ENCODE data around the gene VASH1. TPM values are rescaled to one million over a fixed set of nuclear protein-coding genes. Genes with fewer than 3 reads are reported as not detected.

The VASH1 gene
- total RNA-seq, 3 donors from 2014 or later (not counting 1 experiment from before 2014, with no cell fraction given), result 9.5 to 15.0 (median 13.5) TPM

GRCh38 chr14:76760331-76761135 lies 735 bp upstream of the VASH1 start:
- 60% methylated on average over 26 of the region's 26 CpGs for WGBS (ENCODE audit: insufficient coverage)
- peak overlapping the region; percentile 51 for H3K4me3 ChIP-seq (ENCODE audit: low read length)
- H3K27me3 Mint-ChIP-seq (ENCODE audit: low read depth in 2 of 2), result peaks cover 8 to 15% of the 10 kb centered on the region in 2 donors
- H3K4me1 Mint-ChIP-seq, result peaks cover 7 to 17% of the 10 kb centered on the region in 2 donors
- H3K27ac Mint-ChIP-seq, result peak overlapping the region; percentile 18 to 65
- peak overlapping the region; percentile 79 for H3K4me3 Mint-ChIP-seq
- peak overlapping the region; percentile 42 for H3K27ac ChIP-seq (ENCODE audit: low read length)
- H3K9me3 Mint-ChIP-seq, result no peaks in the 10 kb centered on the region
- no peaks in the 10 kb centered on the region for H3K36me3 ChIP-seq (ENCODE audit: control insufficient read depth, insufficient read depth, low read length)
- H3K27me3 ChIP-seq (ENCODE audit: control insufficient read depth, insufficient read depth, low read length), result no peaks in the 10 kb centered on the region
- no peak for ATAC-seq
- no peaks in the 10 kb centered on the region for H3K9me3 ChIP-seq (ENCODE audit: control insufficient read depth, insufficient read depth, low read length)
- peaks cover 15% of the 10 kb centered on the region for H3K4me1 ChIP-seq (ENCODE audit: control insufficient read depth, insufficient read depth, low read length)
- no peak for DNase-seq
- intact Hi-C loops (cut with micrococcal nuclease), result no loop called here
- H3K36me3 Mint-ChIP-seq, result no peaks in the 10 kb centered on the region
- TF ChIP-seq CTCF (IDR thresholded peaks at IDR 0.05), result no peak

GRCh38 chr14:76761960-76762410 lies 717 bp downstream of the VASH1 start:
- WGBS (ENCODE audit: insufficient coverage), result under 1% methylated on average over 54 of the region's 54 CpGs
- ATAC-seq (peak in 2 of 3 donors; percentile 3 to 5), DNase-seq (no peak)
- H3K27ac Mint-ChIP-seq, result peak overlapping the region; percentile 50 to 65
- H3K4me3 ChIP-seq (ENCODE audit: low read length), result peak overlapping the region; percentile 42
- intact Hi-C loops (cut with micrococcal nuclease), result no loop called here
- peaks cover 7 to 8% of the 10 kb centered on the region in 2 donors for H3K27me3 Mint-ChIP-seq (ENCODE audit: low read depth in 2 of 2)
- H3K4me1 ChIP-seq (ENCODE audit: control insufficient read depth, insufficient read depth, low read length), result peaks cover 15% of the 10 kb centered on the region
- no peaks in the 10 kb centered on the region for H3K9me3 Mint-ChIP-seq
- peaks cover 7 to 17% of the 10 kb centered on the region in 2 donors for H3K4me1 Mint-ChIP-seq
- H3K9me3 ChIP-seq (ENCODE audit: control insufficient read depth, insufficient read depth, low read length), result no peaks in the 10 kb centered on the region
- peak overlapping the region; percentile 88 for H3K4me3 Mint-ChIP-seq
- no peaks in the 10 kb centered on the region for H3K27me3 ChIP-seq (ENCODE audit: control insufficient read depth, insufficient read depth, low read length)
- no peak for TF ChIP-seq CTCF (IDR thresholded peaks at IDR 0.05)
- no peaks in the 10 kb centered on the region for H3K36me3 Mint-ChIP-seq
- no peak overlapping the region for H3K27ac ChIP-seq (ENCODE audit: low read length)
- no peaks in the 10 kb centered on the region for H3K36me3 ChIP-seq (ENCODE audit: control insufficient read depth, insufficient read depth, low read length)

GRCh38 chr14:76762411-76763095 lies 1.3 kb downstream of the VASH1 start:
- ATAC-seq, result no peak
- Mint-ChIP-seq H3K4me3 (peak overlapping the region; percentile 88), H3K27ac (peak overlapping the region; percentile 50 to 65), H3K27me3 (ENCODE audit: low read depth in 2 of 2) (peaks cover 7 to 8% of the 10 kb centered on the region in 2 donors), H3K36me3 (no peaks in the 10 kb centered on the region), H3K9me3 (no peaks in the 10 kb centered on the region), H3K4me1 (peaks cover 7 to 17% of the 10 kb centered on the region in 2 donors)
- Histone ChIP-seq H3K36me3 (ENCODE audit: control insufficient read depth, insufficient read depth, low read length) (no peaks in the 10 kb centered on the region), H3K27ac (ENCODE audit: low read length) (no peak overlapping the region), H3K9me3 (ENCODE audit: control insufficient read depth, insufficient read depth, low read length) (no peaks in the 10 kb centered on the region), H3K4me1 (ENCODE audit: control insufficient read depth, insufficient read depth, low read length) (peaks cover 17% of the 10 kb centered on the region), H3K4me3 (ENCODE audit: low read length) (peak overlapping the region; percentile 42), H3K27me3 (ENCODE audit: control insufficient read depth, insufficient read depth, low read length) (no peaks in the 10 kb centered on the region)
- WGBS (ENCODE audit: insufficient coverage), result 45% methylated on average over 27 of the region's 28 CpGs
- intact Hi-C loops (cut with micrococcal nuclease), result no loop called here
- no peak for DNase-seq
- no peak for TF ChIP-seq CTCF (IDR thresholded peaks at IDR 0.05)
